Epithelial cell of prostate (primary cell): ENCODE results near the gene PRKG1.
A peak's percentile ranks its signal among the peaks of the same experiment; 100 is the strongest.

Experiments used
- DNase-seq: peaks from one replicate; pipeline ENCODE4 v3.0.0-alpha.2; 2011; ENCODE audit warnings: low read depth, low spot score
- H3K27ac ChIP-seq: fragments of 450-650 bp; 2 replicates; pipeline ENCODE4 v1.5.1; 2017; ENCODE audit warnings: mild to moderate bottlenecking

Gene PRKG1

DNA sequence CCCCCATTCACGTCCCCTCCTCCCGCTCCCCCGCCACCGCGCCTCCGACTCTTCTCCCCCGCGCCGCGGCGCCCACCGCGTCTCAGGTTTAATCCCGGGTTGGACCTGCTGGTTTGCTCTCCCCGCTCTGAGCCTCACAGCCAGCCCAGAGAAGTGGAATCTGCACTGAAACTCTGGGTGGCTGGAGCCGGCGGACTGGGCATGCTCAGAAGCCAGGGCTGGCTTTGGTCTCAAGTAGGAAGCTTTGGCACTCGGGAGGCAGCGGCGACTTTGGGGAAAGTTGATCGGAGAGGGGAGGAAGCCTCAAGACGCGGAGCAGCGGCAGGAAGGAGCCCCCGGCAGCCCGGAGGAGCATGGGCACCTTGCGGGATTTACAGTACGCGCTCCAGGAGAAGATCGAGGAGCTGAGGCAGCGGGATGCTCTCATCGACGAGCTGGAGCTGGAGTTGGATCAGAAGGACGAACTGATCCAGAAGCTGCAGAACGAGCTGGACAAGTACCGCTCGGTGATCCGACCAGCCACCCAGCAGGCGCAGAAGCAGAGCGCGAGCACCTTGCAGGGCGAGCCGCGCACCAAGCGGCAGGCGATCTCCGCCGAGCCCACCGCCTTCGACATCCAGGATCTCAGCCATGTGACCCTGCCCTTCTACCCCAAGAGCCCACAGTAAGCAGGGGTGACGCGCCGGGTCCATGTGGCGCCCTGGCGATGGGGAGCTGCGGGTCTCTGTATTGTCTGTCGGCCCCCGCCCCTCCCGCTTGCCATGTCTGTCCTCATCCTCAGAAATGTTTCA lies at the start of gene PRKG1:
Gene PRKG1 (plus strand): TSS at position 250 of the 791 bp plus-strand sequence.
- no peak for DNase-seq
- H3K27ac ChIP-seq, result no peak within 1 kb of the TSS

- H3K27ac ChIP-seq, result no peak overlapping the region
- DNase-seq, result no peak
These were observed 45.9 kb upstream of the PRKG1 start for GRCh38 chr10:51028420-51028819.

DNA sequence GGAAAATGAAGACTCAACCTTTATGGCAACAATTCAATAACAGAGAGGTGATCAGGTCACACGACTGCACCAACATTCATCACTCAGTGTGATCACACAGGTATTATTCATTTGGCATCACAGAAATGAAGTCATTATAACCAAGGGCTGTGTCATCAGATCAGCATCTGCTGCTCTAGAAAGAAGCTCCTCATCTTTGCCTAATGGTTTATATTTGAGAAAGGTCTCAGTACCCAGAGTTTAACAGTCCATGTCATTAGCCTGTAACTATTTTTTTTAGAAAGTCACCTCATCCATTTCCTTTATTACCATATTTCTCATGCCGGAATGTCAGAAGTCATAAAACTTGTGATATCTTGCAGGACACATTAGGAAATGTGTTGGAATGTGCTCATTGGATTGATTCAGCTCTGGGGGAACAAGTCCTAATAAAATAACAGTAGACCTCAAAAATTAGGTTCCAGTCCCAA lies 45.1 kb upstream of the PRKG1 start:
- peak overlapping the region; percentile 0 for H3K27ac ChIP-seq
- DNase-seq, result peak; percentile 27

GRCh38 chr10:51030480-51030879 lies 43.8 kb upstream of the PRKG1 start:
- H3K27ac ChIP-seq, result no peak overlapping the region
- DNase-seq, result no peak

DNA sequence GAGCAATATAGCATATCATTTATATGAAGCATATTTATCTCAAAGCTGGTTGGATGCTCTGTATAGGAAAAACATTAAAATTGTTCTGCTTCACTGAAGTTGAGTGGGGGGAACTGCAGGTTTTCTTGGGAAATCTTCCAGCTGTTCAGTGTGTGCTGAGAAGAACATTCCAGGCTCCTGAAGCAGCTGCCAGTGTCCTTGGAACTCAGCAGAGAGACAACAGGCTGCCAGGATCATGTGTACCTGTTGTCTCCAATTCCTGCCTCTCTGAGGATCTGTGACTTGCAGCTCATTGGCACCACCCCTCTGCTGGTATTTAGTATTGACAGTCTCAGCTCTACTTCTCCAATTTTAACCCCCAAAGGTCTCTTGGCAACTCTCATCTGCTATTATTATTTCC lies 42.3 kb upstream of the PRKG1 start:
- no peak for DNase-seq
- no peak overlapping the region for H3K27ac ChIP-seq

GRCh38 chr10:51034769-51035168 lies 39.5 kb upstream of the PRKG1 start:
- H3K27ac ChIP-seq, result no peak overlapping the region
- DNase-seq, result no peak

- no peak for DNase-seq
- H3K27ac ChIP-seq, result no peak overlapping the region
These were observed 38.9 kb upstream of the PRKG1 start for GRCh38 chr10:51035344-51035743.

- no peak for DNase-seq
- no peak overlapping the region for H3K27ac ChIP-seq
These were observed 28.4 kb upstream of the PRKG1 start for GRCh38 chr10:51045871-51046270.

GRCh38 chr10:51046654-51047053 lies 27.6 kb upstream of the PRKG1 start:
- no peak overlapping the region for H3K27ac ChIP-seq
- DNase-seq, result no peak

- no peak for DNase-seq
- H3K27ac ChIP-seq, result no peak overlapping the region
These were observed 26.4 kb upstream of the PRKG1 start for GRCh38 chr10:51047857-51048256.

- no peak overlapping the region for H3K27ac ChIP-seq
- DNase-seq, result no peak
These were observed 25.5 kb upstream of the PRKG1 start for GRCh38 chr10:51048792-51049191.

- DNase-seq, result no peak
- no peak overlapping the region for H3K27ac ChIP-seq
These were observed 22.1 kb upstream of the PRKG1 start for GRCh38 chr10:51052163-51052562.

DNA sequence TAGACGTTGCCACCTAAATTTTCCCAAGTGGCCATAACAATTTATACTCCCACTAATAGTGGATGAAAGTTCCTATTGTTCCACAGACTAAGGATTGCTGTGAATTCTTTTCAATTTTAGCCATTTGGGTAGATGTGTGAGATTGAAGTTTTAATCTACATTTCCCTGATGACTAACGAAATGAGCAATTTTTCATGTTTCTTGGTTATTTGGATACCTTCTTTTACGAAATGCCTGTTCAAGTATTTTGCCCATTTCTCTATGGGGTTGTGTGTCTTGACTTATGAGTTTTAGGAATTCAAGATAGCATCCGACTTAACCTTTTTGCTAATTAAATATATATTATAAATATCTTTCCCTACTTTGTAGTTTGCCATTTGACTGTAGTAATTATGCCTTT lies 16.4 kb upstream of the PRKG1 start:
- H3K27ac ChIP-seq, result no peak overlapping the region
- DNase-seq, result no peak

DNA sequence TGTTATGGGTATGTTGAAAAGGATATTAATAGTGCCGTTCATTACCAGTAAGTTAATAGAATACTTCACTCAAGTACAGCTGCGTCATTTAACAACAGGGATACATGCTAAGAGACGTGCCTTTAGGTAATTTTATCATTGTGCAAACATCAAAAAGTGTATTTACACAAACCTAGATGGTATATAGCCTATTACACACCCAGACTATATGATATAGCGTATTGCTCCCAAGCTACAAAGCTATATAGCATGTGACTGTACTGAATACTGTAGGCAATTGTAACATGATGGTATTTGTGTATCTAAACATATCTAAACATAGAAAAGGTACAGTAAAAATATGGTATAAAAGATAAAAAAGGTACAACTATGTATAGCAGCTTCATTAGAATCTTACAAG lies 11.1 kb upstream of the PRKG1 start:
- DNase-seq, result no peak
- H3K27ac ChIP-seq, result no peak overlapping the region

DNA sequence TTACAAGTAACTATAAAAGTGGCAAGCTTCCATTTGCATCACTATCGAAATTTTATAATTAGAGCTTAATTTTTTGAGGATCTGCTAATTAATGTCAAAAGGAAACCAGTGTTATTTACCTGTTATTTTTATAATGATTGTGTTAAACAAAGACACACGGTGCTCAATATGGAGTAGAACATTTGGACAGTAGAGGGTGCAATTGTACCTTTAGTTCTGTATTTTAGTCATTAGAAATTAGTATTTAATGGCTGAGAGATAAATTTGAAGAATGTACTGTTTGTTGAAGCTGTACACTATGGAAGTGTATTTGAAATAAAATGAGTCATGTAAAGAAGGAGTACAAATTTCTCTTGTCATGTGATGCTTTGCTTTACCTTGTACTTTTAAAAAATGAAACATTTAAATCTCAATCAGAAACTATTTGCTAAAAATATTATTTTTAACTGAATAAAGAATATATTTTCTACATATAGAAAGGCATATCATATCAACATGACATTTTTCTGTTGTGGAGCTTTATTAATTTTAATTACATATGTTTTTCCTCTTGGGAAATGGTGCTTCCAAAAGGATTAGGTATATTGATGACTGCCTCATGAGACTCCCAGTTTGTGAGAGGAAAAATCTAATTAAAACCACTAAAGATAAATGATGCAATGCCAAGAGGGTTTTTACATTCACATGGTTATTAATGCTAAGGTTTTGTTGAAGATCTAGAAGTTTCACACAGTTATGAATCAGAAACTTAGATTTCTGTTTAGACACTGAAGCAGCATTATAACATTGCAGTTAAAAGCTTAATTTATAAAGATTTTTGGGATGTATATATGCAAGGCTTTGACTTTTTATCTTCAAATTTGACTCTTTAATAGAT lies 10.4 kb upstream of the PRKG1 start:
- H3K27ac ChIP-seq, result no peak overlapping the region
- DNase-seq, result no peak

DNA sequence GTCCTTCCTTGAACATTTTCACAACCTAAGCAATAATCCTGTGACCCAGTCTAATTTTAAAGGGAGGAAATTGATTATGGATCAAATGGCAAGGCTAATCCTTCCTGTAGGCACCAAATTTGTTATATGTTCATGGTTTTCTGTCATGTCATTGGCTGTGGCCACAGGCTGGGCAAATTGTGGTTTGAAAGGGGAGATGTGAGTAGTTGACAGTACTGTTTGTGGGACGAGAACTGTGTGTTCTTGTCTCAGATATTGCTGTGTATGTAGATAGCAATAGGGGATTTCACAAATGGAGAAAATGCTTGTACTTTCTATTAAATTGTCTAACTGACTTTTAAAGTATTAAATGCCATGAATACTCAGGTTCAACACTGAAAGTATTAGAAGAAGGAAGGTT lies 8.1 kb upstream of the PRKG1 start:
- no peak for DNase-seq
- H3K27ac ChIP-seq, result no peak overlapping the region

- no peak overlapping the region for H3K27ac ChIP-seq
- no peak for DNase-seq
These were observed 2.1 kb upstream of the PRKG1 start for GRCh38 chr10:51072210-51072609.

DNA sequence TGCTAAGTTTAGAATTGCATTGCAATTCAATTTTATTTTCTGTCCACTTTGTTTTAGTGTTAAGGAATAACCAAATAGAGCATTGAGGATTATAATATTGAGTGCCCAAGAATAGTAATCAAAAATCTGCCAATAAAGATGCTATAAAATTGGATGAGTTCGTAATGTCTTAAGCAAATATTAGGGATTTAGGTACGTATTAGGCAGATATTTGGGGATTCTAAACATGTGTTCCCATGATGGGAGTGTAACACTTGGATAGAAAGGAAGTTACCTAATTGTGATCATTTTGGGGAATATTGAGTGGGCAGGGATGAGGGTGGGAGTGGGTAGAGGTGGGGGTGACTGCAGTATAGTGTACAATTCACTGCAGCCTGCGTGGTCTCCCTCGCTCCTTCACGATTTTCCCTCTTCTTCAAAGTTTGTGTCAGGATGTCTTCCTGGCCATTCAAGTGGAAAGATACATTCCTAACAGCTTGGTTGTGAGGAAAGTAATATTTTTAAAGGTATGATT lies 1.3 kb upstream of the PRKG1 start:
- H3K27ac ChIP-seq, result no peak overlapping the region
- no peak for DNase-seq

GRCh38 chr10:51073453-51074237 lies 642 bp upstream of the PRKG1 start:
- DNase-seq, result no peak
- H3K27ac ChIP-seq, result no peak overlapping the region
